ENCODE data around the gene PLCL2.

Gene PLCL2

DNA sequence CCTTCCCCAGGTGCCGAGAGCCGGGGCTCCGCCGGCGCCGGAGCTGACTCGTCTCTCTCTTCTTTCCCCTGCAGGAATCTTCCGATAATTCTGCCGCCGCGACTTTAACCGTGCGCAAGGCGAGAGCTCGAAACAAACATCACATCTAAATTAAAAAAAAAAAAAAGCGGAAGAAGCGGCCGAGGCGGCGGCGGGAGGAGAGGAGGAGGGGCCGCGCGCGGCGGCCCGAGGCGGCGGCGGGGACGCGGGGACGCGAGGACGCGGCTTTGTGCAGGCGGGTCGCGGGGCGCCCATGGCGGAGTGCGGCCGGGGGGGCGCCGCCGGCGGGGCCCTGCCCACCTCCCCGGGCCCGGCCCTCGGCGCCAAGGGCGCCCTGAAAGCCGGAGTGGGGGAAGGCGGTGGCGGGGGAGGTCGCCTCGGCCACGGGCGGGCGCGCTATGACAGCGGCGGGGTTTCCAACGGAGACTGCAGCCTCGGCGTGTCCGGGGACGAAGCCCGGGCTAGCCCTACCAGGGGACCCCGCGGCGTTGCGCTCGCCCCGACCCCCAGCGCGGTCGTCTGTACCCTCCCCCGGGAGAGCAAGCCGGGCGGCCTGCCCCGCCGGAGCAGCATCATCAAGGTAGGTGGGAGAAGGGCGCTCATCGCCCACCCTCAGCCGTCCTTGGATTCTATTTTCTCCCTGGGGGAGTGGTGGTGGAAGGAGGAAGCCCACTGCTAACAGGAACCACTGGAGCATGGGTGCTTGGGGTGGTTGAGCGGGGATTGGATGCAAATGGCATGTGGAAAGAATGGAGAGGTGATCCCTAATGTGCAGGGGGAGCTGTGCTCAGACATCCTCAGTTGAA, at the start of gene PLCL2:
PLCL2 (plus strand) TSS at position 208 of the 845 bp plus-strand sequence; CDS start at position 293, 85 bp downstream.
- peak; percentile 78 for DNase-seq

DNA sequence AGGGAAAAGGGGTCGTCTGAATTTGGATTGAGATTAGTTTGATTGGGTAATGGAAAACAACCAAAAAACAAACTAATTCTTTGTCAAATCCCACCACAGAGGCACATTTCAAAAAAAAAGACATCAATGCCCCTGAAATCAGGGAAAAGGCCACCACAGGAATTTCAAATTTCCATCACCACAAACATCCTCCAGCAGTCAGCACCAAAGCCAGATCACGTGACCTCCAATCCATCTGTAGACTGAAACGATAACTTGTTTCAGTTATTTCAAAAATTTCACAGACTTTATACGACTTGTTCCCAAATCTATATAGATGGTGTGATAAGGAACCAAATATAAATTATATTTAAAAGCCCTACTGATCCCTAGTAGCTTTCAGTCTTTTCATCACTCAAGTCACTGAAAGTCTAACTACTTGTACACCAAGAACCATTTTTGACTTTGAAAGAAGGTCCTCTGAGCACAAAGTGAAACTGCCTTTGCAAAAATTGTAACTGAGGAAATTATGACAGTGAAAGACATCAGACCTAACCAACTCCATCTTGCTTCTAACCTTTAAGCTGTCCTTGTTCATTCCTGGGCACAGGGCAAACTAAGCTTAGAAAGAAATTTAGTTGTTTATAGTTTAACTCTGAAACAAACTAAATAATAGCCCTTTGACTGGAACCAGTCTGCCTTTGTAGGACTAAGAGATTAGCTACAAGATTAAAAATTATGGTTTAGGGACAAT, 48.1 kb upstream of the PLCL2 start:
- no peak for DNase-seq

DNA sequence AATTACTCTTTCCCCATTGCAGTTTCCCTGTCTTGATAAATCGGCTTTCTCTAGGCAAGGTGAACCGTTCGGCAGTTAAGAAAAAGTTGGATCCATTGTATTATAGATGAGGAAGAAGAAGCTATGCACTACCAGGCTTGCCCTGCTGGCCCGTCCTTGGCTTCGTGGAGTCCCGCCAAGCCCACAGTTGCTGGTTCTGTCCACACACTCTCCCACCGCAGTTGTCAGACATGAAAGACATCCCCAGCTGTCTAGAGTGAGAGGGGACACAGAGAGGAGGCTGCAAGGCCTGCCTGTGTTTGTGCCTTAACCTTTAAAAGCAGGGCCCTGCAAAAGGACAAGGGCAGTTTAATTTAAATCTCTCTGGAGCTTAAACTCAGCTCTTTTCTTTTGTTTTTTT, 47.2 kb upstream of the PLCL2 start:
- DNase-seq = no peak

DNA sequence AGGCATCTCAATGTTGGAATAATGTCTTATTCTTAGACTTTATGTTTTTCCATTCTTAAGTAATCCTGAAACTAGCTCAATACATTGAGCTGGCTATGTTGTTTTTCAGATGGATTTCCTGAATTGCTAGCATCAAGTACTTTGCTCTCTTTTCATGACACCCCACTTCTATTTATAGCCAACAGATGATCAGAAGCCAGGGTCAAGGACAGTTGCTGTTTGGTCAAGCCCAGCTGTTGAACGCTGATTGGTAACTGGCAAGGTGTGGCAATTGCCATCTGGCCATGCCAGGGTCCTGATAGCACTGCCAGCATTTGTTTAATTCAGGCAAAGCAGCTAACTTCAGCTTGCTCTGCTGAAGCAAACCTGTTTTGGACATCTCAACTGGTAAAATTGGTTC, 46.2 kb upstream of the PLCL2 start:
- no peak for DNase-seq

DNA sequence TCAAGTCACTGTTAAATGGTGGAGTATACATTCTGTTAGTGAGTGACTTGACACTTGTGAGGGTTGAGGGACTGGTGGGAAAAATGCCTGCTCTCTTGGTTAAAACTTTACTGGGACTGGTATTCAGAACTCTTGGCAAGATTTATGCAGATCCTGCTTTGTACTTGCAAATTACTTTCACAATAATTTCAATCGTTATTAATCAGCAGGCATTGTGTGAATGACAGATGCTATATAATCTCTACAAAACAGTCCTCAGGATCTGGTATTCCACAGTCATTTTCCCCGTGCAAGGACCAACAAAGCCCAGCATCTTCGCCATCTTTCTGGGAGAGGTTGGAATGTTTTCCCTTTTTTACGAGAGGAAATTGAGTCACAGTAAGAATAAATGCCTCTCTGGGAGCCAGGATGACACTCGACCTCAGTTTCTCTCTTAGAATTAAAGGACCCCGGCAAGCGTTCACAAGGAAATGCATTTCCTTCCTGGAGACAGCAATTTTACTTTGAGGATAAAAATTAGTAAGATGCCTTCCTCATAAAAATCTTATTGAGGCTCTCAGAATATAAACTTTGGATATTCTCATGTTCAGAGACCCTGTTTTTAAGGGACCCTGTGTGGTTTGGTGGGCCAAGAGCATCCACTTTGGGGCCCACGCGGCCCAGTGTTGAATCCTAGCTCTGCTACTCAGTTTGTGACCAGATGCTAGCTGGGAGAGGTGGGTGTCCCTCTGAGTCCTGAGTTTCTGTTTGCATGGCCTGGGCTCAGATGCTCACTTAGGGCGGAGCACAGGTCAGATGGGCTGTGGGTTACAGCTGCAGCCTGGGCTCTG, 45.3 kb upstream of the PLCL2 start:
- no peak for DNase-seq

DNA sequence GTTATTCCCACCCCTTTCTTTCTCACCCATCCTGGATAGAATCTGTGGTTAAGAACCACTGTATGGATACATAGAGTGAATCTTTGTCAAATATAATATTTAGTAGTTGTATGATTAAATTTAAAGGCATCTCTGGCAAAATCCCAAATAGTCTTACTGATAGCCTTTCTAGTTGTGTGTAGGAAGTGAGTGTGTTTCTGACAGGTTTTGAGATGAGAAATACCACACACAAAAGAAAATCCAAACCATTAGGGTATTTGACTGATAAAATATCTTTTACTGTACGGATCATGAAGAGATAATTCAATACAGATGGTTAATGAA, 44.7 kb upstream of the PLCL2 start:
- no peak for DNase-seq

DNA sequence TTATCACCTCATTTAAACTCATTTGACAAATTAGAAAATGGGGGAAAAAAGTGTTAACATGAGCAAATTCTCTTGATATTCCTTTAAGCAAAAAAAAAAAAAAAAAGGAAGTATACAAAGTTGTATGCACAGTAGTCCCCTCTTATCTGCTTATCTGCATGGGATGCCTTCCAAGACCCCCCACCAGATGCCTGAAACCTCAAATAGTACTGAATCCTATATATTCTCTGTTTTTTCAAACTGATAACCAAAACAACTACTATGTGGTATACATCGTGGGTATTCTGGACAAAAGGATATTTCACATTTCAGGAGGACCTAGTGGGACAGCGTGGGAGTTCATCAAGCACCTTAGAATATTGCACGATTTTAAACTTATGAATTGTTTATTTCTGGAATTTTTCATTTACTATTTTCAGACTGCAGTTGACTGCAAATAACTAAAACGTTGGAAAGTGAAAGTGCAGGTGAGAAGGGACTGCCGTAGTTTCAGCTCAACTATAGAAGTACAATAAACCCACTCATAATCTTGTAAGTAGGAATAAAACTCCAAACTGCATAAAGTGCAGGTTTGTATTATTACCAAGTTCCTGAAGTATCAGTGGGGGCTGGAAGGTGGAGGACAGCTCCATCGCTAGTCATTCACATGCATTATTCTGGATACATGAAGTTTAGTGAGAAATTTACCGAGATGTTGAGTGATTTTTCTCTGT, 43.6 kb upstream of the PLCL2 start:
- no peak for DNase-seq

DNA sequence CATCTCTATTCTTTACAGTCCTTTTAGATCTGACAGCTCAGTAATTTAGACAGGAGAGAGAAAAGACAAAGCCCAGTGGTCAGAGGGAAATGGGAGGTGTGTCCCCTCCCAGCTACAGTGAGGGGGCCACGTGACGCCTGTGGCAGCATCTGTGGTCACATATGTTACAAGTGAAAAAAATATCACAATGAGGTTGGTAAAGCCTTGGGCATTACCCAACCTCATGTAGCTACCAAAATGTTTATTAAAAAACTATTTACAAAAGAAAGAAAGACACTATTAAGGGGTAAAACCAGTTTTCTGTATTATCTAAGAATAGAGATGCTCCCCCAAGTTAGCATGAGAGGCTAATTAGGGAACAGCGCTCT, 42.9 kb upstream of the PLCL2 start:
- DNase-seq = peak; percentile 68

DNA sequence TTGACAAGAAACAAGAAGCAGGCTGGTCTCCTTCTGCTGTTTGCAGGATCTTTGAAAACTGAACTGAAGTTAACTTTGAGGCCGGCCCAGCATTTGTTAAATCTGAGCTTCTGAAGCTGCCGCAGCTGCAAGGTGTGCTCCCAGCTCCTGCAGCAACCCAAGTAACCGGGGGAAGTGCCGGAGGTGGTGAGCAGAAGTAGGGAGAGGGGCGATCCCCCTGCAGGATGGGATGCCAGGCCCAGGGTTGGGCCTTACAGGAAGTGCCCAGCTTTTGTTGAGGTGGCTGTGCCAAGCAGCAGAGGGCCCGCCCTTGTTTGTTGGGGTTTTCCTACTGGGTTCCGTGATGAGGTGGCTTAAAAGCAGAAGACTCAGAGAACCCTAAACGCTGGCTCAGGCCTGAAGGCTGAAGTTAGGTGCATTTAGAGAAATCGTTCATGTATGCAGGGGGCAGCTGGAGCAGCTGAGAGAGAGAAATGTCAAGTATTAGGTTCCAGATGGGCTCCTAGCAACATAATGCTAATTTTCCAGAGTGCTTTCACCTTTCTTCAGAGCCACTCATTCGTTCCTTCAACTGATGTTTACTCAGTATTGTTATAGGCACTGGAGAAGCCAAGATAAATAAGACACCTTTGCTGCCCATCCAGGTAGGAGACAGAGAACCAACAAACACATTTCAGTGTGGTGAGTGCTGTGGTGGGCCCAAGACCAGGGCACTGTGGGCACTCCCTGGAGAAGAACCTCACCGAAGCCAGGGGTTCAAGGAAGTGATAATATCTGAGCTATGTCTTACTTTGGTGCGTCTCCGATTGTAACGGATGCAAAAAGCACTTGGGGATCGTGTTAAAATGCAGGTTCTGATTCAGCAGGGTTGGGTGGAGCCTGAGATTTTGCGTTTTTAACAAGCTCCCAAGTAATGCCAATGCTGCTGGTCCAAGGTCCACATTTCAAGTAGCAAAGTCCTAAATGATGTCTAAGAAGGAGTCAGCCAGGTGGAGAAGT, 42.2 kb upstream of the PLCL2 start:
- peak; percentile 83 for DNase-seq

DNA sequence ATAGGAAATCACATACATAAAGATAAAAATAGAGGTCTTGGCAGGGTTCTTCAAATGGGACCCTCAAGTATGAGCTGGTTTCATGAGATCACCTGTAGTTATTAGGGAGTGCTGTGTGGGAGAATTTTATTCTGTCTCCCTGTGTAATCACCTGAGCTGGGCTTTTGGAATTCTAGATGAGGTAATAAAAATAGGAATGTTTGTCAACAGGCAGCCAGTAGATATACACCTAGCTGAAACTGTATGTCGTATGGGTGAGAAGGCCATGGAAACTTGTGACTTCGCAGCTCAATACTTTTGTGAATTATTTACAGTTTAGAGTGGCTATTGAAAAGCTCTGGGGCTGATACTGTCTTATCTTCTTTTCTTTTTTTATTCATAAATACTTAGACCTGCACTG, 40.5 kb upstream of the PLCL2 start:
- no peak for DNase-seq

DNA sequence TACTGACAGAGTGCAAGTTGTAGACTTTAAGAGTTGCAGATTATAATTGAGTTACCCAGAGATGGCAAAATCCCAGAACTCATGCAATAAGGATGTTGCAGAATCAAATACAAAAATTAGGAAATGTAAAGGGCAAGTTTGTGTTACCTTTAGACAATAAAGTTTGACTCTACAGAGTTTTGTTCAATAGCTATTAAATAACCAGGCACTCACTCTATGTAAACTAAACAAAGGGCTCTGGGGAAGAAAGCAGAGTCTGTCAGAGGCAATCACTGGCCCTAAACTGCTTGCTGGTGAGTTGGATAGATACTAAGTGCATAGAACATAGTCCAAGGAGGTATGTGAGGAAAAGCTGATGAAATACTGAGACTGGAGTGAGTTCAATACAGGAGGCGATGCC, 40.0 kb upstream of the PLCL2 start:
- DNase-seq = no peak

DNA sequence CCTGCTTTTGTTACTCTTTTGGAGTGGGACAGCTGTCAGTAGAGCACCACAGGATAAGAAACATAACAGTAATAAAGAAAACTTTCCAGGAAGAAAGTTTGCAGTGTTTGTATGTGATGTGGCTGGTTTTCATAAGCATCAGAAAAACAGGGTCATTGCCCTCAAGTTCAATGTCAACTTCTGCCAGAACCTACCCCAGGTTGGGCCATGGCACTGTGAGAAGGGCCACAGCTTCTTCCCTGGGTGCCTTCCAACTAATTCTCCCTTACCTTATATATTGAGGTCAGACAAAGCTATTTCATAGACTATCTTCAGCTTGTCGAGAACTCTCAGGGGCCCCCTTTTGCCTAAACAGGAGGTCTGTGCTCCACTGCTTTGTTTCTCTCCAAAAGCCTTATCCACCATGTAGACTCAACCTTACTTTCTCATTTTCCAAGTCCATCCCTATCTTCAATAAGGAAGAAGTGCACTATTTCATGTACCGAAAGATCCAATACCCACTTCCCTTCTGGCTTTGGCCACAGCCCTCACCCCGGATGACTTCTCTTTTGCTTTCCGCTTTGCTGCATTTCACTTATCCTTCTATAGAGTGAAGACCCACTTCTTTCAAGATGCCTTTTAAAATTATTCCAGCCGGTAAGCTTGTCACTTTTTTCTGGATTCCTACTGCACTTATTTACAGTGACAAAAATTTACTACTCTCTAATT, 38.2 kb upstream of the PLCL2 start:
- no peak for DNase-seq

DNA sequence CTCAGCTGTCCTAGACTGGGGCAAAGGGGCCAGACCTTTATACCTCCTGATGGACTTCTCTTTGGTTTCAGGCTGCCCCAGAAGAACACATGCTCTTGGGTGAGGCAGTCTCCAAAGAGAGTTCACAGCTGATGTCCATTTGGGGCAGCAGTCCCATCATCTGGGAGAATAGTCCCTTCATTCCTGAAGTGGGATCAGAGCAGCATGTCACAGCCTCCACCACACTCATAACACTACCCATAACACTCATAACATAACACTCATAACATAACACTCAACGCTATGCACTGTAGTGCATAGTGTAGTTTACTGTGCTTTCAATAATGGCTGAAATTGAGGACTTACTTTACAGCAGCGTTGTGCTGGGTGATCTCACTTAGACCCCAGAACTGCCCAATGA, 36.7 kb upstream of the PLCL2 start:
- DNase-seq = no peak

DNA sequence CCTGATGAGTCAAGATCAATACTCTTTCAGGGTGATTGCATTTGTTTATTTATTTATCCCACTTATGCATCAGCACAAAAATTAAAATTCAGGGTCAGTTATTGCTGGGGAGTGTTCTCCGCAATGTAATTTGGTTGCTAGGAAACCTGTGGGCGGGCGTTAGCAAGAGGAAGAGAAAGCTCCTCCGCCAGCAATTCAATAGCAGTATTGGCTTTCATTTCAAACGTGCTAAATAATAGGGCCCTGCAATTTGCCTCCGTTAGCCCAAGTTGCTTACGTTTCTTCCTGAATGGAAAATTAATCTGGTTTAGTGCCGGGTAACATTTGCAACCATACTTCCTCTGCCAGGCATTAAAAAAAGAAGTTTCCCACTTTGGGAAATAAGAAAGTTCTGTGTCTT, 35.5 kb upstream of the PLCL2 start:
- peak; percentile 84 for DNase-seq

DNA sequence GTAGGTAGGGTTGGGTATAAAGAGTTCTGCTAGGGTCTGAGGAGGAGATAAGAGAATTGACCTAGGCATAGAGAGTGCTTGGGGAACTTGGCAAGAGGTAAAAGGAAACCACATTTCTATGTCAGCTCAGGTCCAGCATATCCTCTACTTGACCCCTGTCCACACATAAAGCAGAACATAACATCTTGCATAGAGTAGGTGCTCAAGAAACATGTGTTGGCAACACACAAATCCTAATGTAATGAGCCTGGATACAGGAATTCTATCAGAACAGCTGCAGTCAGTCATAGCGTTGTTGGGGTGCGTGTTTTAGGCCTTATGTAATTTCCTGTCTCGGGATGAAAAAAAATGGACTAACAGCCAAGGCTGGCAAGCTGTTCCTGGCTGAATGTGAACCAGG, 35.0 kb upstream of the PLCL2 start:
- DNase-seq = no peak

DNA sequence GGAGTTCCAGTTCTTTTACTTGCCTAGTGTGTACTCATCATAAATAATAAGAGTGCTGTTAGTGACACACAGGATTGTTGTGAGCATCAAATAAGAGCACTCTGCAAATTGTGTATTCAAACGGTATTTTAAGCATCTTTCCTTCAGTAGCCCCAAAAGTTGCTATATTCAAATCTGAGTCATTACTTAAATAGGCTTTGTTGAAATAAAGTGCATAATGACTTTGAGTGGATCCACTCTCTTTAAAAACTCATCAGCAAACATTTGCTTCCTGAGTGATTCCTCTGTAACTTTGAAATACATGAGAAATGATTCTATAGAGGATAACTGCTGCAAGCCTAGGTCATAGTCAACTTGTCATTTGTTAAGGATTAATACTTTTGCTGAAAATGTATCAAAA, 29.3 kb upstream of the PLCL2 start:
- DNase-seq = no peak

DNA sequence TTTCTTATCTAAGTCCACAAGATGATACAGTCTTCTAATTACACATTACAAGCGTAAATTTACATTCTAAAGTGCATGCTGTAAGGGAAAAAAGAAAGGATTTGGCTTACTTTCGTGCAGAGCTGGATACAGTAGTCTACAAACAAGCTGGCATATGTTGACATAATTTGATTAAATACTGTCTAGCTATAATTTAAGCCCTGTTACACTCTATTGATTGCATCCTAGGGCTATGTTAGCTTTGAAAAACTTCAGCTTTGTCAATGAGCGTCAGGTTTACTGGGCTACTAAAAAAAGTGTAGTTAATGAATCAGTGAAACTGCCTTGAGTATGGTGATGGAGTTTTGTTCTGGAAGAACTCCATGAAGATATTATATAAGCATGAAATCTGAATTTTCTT, 24.5 kb upstream of the PLCL2 start:
- DNase-seq = no peak

DNA sequence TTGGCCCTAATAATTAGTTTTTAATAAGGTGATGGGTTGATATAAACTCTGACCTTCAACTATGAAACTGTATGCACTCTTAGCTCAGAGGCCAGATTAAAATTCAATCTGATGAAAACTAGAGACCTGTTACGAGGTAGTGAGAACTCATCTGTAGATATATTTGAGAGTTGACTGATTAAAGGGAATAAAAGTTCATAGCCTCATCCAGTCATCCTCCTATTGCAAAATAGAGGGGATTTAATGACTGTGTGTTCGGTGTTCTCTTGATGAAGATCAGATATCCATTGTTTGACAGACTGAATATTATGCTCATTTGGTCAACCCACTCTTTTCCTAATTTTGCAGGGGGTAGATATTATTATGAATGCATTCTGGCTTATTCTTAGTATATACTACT, 23.3 kb upstream of the PLCL2 start:
- DNase-seq = no peak

DNA sequence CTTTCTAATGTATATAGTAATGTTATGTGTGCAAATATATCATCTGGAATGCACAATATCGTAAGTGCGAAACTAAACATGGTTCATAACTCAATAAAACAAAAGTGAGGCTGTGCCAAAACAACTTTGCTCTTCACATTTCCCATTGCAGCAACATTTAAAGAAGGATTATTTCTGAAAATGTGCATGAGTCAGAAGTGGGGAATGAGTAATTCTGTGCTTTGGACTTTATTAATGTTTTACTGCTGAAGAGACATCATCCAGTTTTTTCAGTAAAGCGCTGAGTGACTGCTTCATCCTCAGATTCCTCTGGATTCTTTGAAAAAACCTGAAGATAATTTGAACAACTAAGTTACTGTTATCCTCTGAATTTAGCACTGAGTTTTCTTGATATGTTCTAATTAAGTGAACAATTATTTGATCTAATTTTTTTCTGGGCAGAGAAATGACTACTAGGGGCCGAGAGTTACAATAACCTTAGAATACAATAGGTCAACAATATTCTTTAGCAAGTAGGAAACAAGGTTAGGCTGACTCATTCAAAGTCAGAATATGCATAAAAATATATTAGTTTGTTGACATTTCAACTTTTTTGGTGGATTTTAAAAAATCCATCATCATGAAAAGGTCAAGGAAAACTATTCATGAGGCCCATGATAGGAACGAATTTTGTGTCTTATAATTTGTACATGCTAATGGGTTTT, 20.0 kb upstream of the PLCL2 start:
- no peak for DNase-seq

DNA sequence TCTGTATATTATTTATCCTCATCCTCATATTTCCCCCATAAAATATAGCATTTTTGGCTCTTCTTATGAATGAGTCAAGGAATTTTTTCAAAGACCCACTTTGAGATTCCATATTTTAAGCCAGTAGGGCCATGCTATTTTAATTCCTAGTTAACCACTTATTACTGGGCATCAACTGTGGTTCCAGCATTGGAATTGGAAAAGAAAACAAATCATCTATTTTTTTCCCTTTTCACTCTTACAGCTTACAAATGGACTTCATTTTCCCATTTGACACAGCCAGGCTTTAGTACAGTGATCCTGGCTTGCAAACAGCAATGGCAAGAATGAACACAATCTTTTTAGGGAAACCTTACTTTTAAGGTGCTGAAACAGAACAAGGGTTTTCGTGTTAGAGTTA, 19.4 kb upstream of the PLCL2 start:
- no peak for DNase-seq

Measured in CD4-positive, alpha-beta T cell treated with Interleukin-12 subunit alpha and Interleukin-12 subunit beta, for 1 hour (primary cell).